ENCODE results near the gene DOK3.

DNA sequence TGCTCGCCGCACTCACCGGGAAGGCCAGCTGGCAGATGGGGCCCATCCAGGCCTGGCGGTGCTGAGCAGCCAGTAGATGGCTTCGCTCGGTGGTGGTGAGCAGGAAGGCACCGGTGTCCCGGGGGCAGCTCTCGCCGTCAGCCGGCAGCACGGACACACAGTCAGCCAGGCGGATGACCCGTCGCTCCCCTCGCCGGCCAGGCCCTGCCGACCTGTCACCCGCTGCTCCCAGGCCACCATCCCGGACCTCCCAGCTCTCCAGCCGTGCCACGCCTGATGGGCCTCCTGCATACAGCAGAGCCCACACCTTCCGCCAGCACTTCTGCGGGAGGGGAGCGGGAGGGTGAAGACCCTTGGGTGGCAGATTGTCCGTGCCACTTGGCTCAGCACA lies 1.4 kb downstream of the DOK3 start:
- TF ChIP-seq, protein P1, sequence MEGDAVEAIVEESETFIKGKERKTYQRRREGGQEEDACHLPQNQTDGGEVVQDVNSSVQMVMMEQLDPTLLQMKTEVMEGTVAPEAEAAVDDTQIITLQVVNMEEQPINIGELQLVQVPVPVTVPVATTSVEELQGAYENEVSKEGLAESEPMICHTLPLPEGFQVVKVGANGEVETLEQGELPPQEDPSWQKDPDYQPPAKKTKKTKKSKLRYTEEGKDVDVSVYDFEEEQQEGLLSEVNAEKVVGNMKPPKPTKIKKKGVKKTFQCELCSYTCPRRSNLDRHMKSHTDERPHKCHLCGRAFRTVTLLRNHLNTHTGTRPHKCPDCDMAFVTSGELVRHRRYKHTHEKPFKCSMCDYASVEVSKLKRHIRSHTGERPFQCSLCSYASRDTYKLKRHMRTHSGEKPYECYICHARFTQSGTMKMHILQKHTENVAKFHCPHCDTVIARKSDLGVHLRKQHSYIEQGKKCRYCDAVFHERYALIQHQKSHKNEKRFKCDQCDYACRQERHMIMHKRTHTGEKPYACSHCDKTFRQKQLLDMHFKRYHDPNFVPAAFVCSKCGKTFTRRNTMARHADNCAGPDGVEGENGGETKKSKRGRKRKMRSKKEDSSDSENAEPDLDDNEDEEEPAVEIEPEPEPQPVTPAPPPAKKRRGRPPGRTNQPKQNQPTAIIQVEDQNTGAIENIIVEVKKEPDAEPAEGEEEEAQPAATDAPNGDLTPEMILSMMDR (IDR thresholded peaks at IDR 0.05; ENCODE audit: insufficient read depth, low read depth, low read length), result no peak
- no peak for TF ChIP-seq EZH2 (IDR thresholded peaks at IDR 0.05; ENCODE audit: insufficient read depth, low read length)
